HEK293 (cell line): ENCODE measurements around the gene LTC4S.

Experiments used
- GLI2 ChIP-seq: fragments of 450-650 bp; formaldehyde crosslinking; IDR thresholded peaks from 2 replicates; pipeline ENCODE4; 2017; ENCODE audit warnings: missing biosample characterization, missing genetic modification characterization, low read depth, borderline replicate concordance
- ZNF768 ChIP-seq: fragments of 450-650 bp; formaldehyde crosslinking; IDR thresholded peaks from 2 replicates; pipeline ENCODE4 v1.5.1; 2018; ENCODE audit warnings: missing biosample characterization, mild to moderate bottlenecking, missing genetic modification characterization
- TF ChIP-seq, protein P1 (sequence below): fragments of 450-650 bp; formaldehyde crosslinking; IDR thresholded peaks from 2 replicates; pipeline ENCODE4 v1.5.1; 2016; ENCODE audit warnings: missing biosample characterization, missing genetic modification characterization

DNA sequence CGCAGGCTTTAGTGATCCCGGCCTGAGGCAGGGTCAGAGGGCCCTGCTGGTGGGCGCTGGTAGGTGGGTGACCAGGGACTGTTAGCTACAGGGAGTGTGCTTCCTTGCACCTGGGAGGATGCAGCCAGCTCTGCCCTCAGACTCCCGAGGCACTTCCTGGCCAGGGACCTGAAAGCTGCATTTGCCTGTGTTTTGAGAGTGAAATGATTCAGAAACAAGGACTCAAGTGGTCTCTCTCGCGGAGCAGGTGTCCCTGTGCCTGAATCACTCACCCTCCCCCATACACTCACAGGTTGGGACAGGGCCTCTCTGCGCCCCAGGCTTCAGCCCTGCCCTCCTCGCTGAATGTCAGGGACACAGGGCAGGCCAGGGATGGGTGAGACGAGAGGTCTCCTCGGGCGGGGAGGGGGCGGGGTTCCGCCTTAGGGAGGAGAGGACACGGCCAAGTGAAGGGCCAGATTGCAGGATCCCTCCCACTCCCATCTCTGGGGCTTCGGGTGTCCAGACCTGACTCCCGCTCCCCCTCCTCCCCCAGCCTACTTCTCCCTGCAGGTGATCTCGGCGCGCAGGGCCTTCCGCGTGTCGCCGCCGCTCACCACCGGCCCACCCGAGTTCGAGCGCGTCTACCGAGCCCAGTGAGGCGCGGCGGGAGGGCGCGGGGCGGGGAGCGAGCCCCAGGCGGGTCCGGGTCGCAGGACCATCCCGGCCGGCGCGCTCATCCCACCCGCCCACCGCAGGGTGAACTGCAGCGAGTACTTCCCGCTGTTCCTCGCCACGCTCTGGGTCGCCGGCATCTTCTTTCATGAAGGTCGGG is 1.5 kb downstream of the LTC4S start:
- TF ChIP-seq GLI2 (tag by site-specific recombination) (no peak), ZNF768 (no peak)
- TF ChIP-seq, protein P1, sequence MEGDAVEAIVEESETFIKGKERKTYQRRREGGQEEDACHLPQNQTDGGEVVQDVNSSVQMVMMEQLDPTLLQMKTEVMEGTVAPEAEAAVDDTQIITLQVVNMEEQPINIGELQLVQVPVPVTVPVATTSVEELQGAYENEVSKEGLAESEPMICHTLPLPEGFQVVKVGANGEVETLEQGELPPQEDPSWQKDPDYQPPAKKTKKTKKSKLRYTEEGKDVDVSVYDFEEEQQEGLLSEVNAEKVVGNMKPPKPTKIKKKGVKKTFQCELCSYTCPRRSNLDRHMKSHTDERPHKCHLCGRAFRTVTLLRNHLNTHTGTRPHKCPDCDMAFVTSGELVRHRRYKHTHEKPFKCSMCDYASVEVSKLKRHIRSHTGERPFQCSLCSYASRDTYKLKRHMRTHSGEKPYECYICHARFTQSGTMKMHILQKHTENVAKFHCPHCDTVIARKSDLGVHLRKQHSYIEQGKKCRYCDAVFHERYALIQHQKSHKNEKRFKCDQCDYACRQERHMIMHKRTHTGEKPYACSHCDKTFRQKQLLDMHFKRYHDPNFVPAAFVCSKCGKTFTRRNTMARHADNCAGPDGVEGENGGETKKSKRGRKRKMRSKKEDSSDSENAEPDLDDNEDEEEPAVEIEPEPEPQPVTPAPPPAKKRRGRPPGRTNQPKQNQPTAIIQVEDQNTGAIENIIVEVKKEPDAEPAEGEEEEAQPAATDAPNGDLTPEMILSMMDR (tag by site-specific recombination) = no peak
